CD4-positive, alpha-beta T cell treated with Interleukin-6 for 4 hours (primary cell): ENCODE measurements around the gene GPS1.

Source experiments
- DNase-seq: peaks from one replicate; pipeline ENCODE4 v3.0.0-alpha.2; 2020; ENCODE audit warnings: mixed read lengths

The GPS1 gene

GRCh38 chr17:82047379-82047778 is 4.3 kb upstream of the GPS1 start:
- DNase-seq = no peak

- DNase-seq = no peak
Measured at GRCh38 chr17:82047914-82048570, 3.7 kb upstream of the GPS1 start.

GRCh38 chr17:82048571-82048971 is 3.1 kb upstream of the GPS1 start:
- no peak for DNase-seq

- no peak for DNase-seq
Measured at GRCh38 chr17:82049106-82049505, 2.6 kb upstream of the GPS1 start.

- no peak for DNase-seq
Measured at GRCh38 chr17:82049521-82049971, 2.2 kb upstream of the GPS1 start.

- no peak for DNase-seq
Measured at GRCh38 chr17:82050152-82050760, 1.4 kb upstream of the GPS1 start.

GRCh38 chr17:82050761-82051641 is 697 bp upstream of the GPS1 start:
- DNase-seq = no peak

GRCh38 chr17:82052638-82053059 is 951 bp downstream of the GPS1 start:
- no peak for DNase-seq

- DNase-seq = no peak
Measured at GRCh38 chr17:82053130-82053529, 1.4 kb downstream of the GPS1 start.

- no peak for DNase-seq
Measured at GRCh38 chr17:82053556-82054263, 2.0 kb downstream of the GPS1 start.

GRCh38 chr17:82054351-82055022 is 2.8 kb downstream of the GPS1 start:
- no peak for DNase-seq

- DNase-seq = no peak
Measured at GRCh38 chr17:82055023-82055964, 3.6 kb downstream of the GPS1 start.

- no peak for DNase-seq
Measured at GRCh38 chr17:82055965-82056728, 4.4 kb downstream of the GPS1 start.

- no peak for DNase-seq
Measured at GRCh38 chr17:82056729-82057621, 5.3 kb downstream of the GPS1 start.

- no peak for DNase-seq
Measured at GRCh38 chr17:82058230-82058854, 6.6 kb downstream of the GPS1 start.

- DNase-seq = no peak
Measured at GRCh38 chr17:82058855-82059249, 7.2 kb downstream of the GPS1 start.

- no peak for DNase-seq
Measured at GRCh38 chr17:82059272-82060000, 7.7 kb downstream of the GPS1 start.

GRCh38 chr17:82060001-82060380 is 8.3 kb downstream of the GPS1 start:
- no peak for DNase-seq
